H1 (cell line): ENCODE data around the gene OR52K2. TPM values are rescaled to one million over a fixed set of nuclear protein-coding genes. Genes with fewer than 3 reads are reported as not detected.

ENCODE experiments used
- CTCF ChIA-PET: fragments of 300-600 bp; sonication (Branson Sonifier 250); formaldehyde crosslinking; loops from one replicate; lab custom pipeline; 2021; ENCODE audit not compliant: partially characterized antibody; lab: Charles Lee
- POLR2A ChIA-PET: fragments of 300-600 bp; sonication (Branson Sonifier 250); formaldehyde crosslinking; loops from one replicate; lab custom pipeline; 2021; ENCODE audit warnings: inconsistent platforms; ENCODE audit not compliant: partially characterized antibody; lab: Charles Lee
- DNase-seq, 2 experiments: peaks; one replicate each; pipeline versions ENCODE4 v3.0.0 to v3.0.0-alpha.2; 2010 to 2022; ENCODE audit warnings: low spot score in 2 of 2, low read depth in 1 of 2, mixed read lengths in 1 of 2
- FAIRE-seq: peaks from 2 replicates; lab custom pipeline; 2011; peaks lifted over from hg19 to GRCh38; lab: Jason Lieb, UNC
- H2AFZ ChIP-seq: 2 replicates; pipeline ENCODE4 v1.8.1; 2012; ENCODE audit warnings: low read length, inconsistent platforms
- H2AK5ac ChIP-seq: 2 replicates; pipeline ENCODE4 v1.6.1; 2013; ENCODE audit warnings: low read depth, low read length
- H2BK120ac ChIP-seq: replicated peaks from 2 replicates; pipeline ENCODE3; 2013; ENCODE audit warnings: low read depth, low read length, inconsistent platforms
- H2BK12ac ChIP-seq: 2 replicates; pipeline ENCODE4 v1.6.1; 2013; ENCODE audit warnings: low read depth, low read length
- H2BK15ac ChIP-seq: 2 replicates; pipeline ENCODE4 v1.6.1; 2013; ENCODE audit warnings: low read length
- H2BK20ac ChIP-seq: 2 replicates; pipeline ENCODE4 v1.6.1; 2013; ENCODE audit warnings: low read length
- H2BK5ac ChIP-seq: 2 replicates; pipeline ENCODE4 v1.6.1; 2013; ENCODE audit warnings: low read depth, low read length
- H3K14ac ChIP-seq: 2 replicates; pipeline ENCODE4 v1.6.1; 2013; ENCODE audit warnings: inconsistent platforms; ENCODE audit not compliant: insufficient read length
- H3K18ac ChIP-seq: 2 replicates; pipeline ENCODE4 v1.6.1; 2013; ENCODE audit warnings: low read length; ENCODE audit errors: extremely low read depth
- H3K23ac ChIP-seq: 2 replicates; pipeline ENCODE4 v1.6.1; 2013; ENCODE audit warnings: inconsistent platforms; ENCODE audit not compliant: insufficient read length
- H3K23me2 ChIP-seq: 2 replicates; pipeline ENCODE4 v1.6.1; 2013; ENCODE audit warnings: low read depth, low read length
- H3K27ac ChIP-seq: 2 replicates; pipeline ENCODE4 v1.6.1; 2011; ENCODE audit warnings: low read depth, low read length, inconsistent platforms
- H3K27me3 ChIP-seq, 4 experiments: replicated peaks in 1 of 4; 1 replicate in 1 of 4; 2 replicates in 3 of 4; pipeline versions ENCODE4 v1.6.1 to v1.8.1; 2011 to 2013; ENCODE audit warnings: low read length in 3 of 4, mild to moderate bottlenecking in 3 of 4, inconsistent platforms in 2 of 4, mixed read lengths in 2 of 4, moderate library complexity in 1 of 4; ENCODE audit not compliant: control insufficient read depth in 3 of 4, insufficient read depth in 3 of 4; ENCODE audit errors: extremely low read depth in 1 of 4
- H3K36me3 ChIP-seq, 4 experiments: 2 replicates each; pipeline versions ENCODE4 v1.6.1 to v1.8.1; 2011 to 2013; ENCODE audit warnings: mild to moderate bottlenecking in 4 of 4, low read length in 3 of 4, moderate library complexity in 2 of 4, control low read depth in 1 of 4, inconsistent platforms in 1 of 4; ENCODE audit not compliant: insufficient read depth in 4 of 4, control insufficient read depth in 2 of 4
- H3K4ac ChIP-seq: replicated peaks from 2 replicates; pipeline ENCODE3; 2013; ENCODE audit warnings: low read length, low read depth, mixed read lengths, inconsistent platforms; ENCODE audit not compliant: insufficient read length
- H3K4me1 ChIP-seq, 4 experiments: replicated peaks in 1 of 4; 1 replicate in 1 of 4; 2 replicates in 3 of 4; pipeline versions ENCODE4 v1.6.1 to v1.8.1; 2011 to 2013; ENCODE audit warnings: low read length in 3 of 4, inconsistent platforms in 2 of 4, mixed read lengths in 1 of 4; ENCODE audit not compliant: insufficient read depth in 4 of 4, control insufficient read depth in 3 of 4
- H3K4me2 ChIP-seq, 2 experiments: 2 replicates each; pipeline versions ENCODE4 v1.6.1 to v1.8.1; 2011 to 2013; ENCODE audit warnings: low read depth in 2 of 2, low read length in 2 of 2, control low read depth in 1 of 2, inconsistent platforms in 1 of 2, mild to moderate bottlenecking in 1 of 2; ENCODE audit not compliant: insufficient read depth in 1 of 2
- H3K4me3 ChIP-seq, 4 experiments: fragments of 200-600, 300-600 bp in 1 of 4; sonication (generic), shearing (Covaris generic), sonication (Bioruptor Twin) in 1 of 4; 2 replicates each; pipeline versions ENCODE4 v1.5.1 to v1.8.1; 2011 to 2016; ENCODE audit warnings: low read length in 4 of 4, low read depth in 3 of 4, control low read depth in 2 of 4, inconsistent platforms in 2 of 4, mild to moderate bottlenecking in 2 of 4, mixed read lengths in 1 of 4, moderate library complexity in 1 of 4; ENCODE audit not compliant: insufficient read depth in 2 of 4; ENCODE audit errors: extremely low read depth in 1 of 4
- H3K56ac ChIP-seq: replicated peaks from 2 replicates; pipeline ENCODE3; 2013; ENCODE audit warnings: low read depth, mild to moderate bottlenecking, mixed read lengths, low read length, inconsistent platforms; ENCODE audit not compliant: insufficient read length
- H3K79me1 ChIP-seq: 2 replicates; pipeline ENCODE4 v1.6.1; 2013; ENCODE audit warnings: low read depth, low read length, control low read depth
- H3K79me2 ChIP-seq, 2 experiments: 2 replicates each; pipeline versions ENCODE4 v1.6.1 to v1.8.1; 2012 to 2013; ENCODE audit warnings: low read length in 2 of 2, mild to moderate bottlenecking in 2 of 2, inconsistent platforms in 1 of 2; ENCODE audit not compliant: insufficient read depth in 2 of 2, control insufficient read depth in 1 of 2
- H3K9ac ChIP-seq, 4 experiments: replicated peaks in 1 of 4; 1 replicate in 1 of 4; 2 replicates in 3 of 4; pipeline versions ENCODE4 v1.6.1 to v1.8.1; 2011 to 2013; ENCODE audit warnings: low read depth in 3 of 4, low read length in 3 of 4, control low read depth in 2 of 4, mild to moderate bottlenecking in 2 of 4, moderate library complexity in 2 of 4, inconsistent platforms in 1 of 4; ENCODE audit errors: extremely low read depth in 1 of 4
- H3K9me3 ChIP-seq, 2 experiments: 2 replicates each; pipeline versions ENCODE4 v1.6.1 to v1.8.1; 2012 to 2013; ENCODE audit warnings: mild to moderate bottlenecking in 2 of 2, moderate library complexity in 2 of 2, control low read depth in 1 of 2, inconsistent platforms in 1 of 2, low read depth in 1 of 2, low read length in 1 of 2, mixed read lengths in 1 of 2; ENCODE audit not compliant: insufficient read depth in 2 of 2
- H4K20me1 ChIP-seq, 2 experiments: replicated peaks in 1 of 2; 2 replicates each; pipeline versions ENCODE3 to v1.8.1; 2011 to 2013; ENCODE audit warnings: inconsistent platforms in 2 of 2, low read length in 2 of 2, mild to moderate bottlenecking in 1 of 2; ENCODE audit not compliant: insufficient read depth in 2 of 2, control insufficient read depth in 1 of 2
- H4K5ac ChIP-seq: 2 replicates; pipeline ENCODE4 v1.6.1; 2013; ENCODE audit warnings: low read length, low read depth, mixed read lengths, inconsistent platforms; ENCODE audit not compliant: insufficient read length
- H4K8ac ChIP-seq: 2 replicates; pipeline ENCODE4 v1.8.0; 2013; ENCODE audit warnings: mild to moderate bottlenecking, moderate library complexity, low read length, inconsistent platforms; ENCODE audit not compliant: insufficient read depth; ENCODE audit errors: extremely low read depth
- H4K91ac ChIP-seq: replicated peaks from 2 replicates; pipeline ENCODE3; 2013; ENCODE audit warnings: low read length, mixed read lengths, inconsistent platforms; ENCODE audit not compliant: insufficient read length
- BCL11A ChIP-seq, 2 experiments: IDR thresholded peaks; one replicate each; pipeline ENCODE4 v1.6.1; 2011; ENCODE audit warnings: low read depth in 2 of 2, low read length in 2 of 2, mild to moderate bottlenecking in 2 of 2
- EP300 ChIP-seq, 2 experiments: IDR thresholded peaks; 1 replicate in 1 of 2; 2 replicates in 1 of 2; pipeline ENCODE4 v1.6.1; 2011 to 2012; ENCODE audit warnings: low read depth in 2 of 2, low read length in 2 of 2, mild to moderate bottlenecking in 2 of 2, borderline replicate concordance in 1 of 2, inconsistent platforms in 1 of 2, moderate library complexity in 1 of 2
- GTF2F1 ChIP-seq: IDR thresholded peaks from 2 replicates; pipeline ENCODE4 v1.6.1; 2012; ENCODE audit warnings: low read depth, low read length, improper control_type of control experiment, borderline replicate concordance
- HDAC6 ChIP-seq: IDR thresholded peaks from one replicate; pipeline ENCODE4 v1.7.1; 2012; ENCODE audit warnings: low read depth, mild to moderate bottlenecking, inconsistent platforms, low read length, moderate library complexity
- KDM5A ChIP-seq: fragments of 200-600 bp; IDR thresholded peaks from 2 replicates; pipeline ENCODE4 v1.7.1; 2012; ENCODE audit warnings: mild to moderate bottlenecking, low read length, inconsistent platforms, mixed read lengths
- POU5F1 ChIP-seq: IDR thresholded peaks from 2 replicates; pipeline ENCODE4 v1.6.1; 2011; ENCODE audit warnings: low read depth, mild to moderate bottlenecking, low read length, moderate library complexity
- RAD21 ChIP-seq, 2 experiments: IDR thresholded peaks in 1 of 2; conservative IDR thresholded peaks in 1 of 2; 2 replicates each; pipeline ENCODE4 v1.6.1; 2011; ENCODE audit warnings: low read depth in 2 of 2, low read length in 2 of 2, improper control_type of control experiment in 1 of 2, inconsistent platforms in 1 of 2, mild to moderate bottlenecking in 1 of 2, moderate library complexity in 1 of 2
- RBBP5 ChIP-seq: IDR thresholded peaks from 2 replicates; pipeline ENCODE4 v1.7.1; 2012; ENCODE audit warnings: low read depth, mild to moderate bottlenecking, inconsistent platforms, low read length, moderate library complexity, borderline replicate concordance
- SAP30 ChIP-seq: fragments of 300-600 bp; sonication (generic); IDR thresholded peaks from 2 replicates; pipeline ENCODE4 v1.7.1; 2012; ENCODE audit warnings: low read length, moderate library complexity, mild to moderate bottlenecking, inconsistent platforms; ENCODE audit not compliant: insufficient read depth, insufficient replicate concordance
- SP4 ChIP-seq: IDR thresholded peaks from 2 replicates; pipeline ENCODE4 v1.6.1; 2012; ENCODE audit warnings: low read length, inconsistent platforms
- TAF1 ChIP-seq: IDR thresholded peaks from 2 replicates; pipeline ENCODE4 v1.6.1; 2011; ENCODE audit warnings: mild to moderate bottlenecking, low read depth, low read length
- TBP ChIP-seq: IDR thresholded peaks from 2 replicates; pipeline ENCODE4 v1.6.1; 2011; ENCODE audit warnings: low read depth, low read length, improper control_type of control experiment
- TCF12 ChIP-seq: IDR thresholded peaks from 2 replicates; pipeline ENCODE4 v1.6.1; 2011; ENCODE audit warnings: low read depth, mild to moderate bottlenecking, low read length
- polyA plus RNA-seq, 7 experiments: library from polyadenylated mRNA; depleted of rRNA in 3 of 7; stranded (reverse) in 5 of 7; unstranded in 2 of 7; fragments of >200 nt in 5 of 7; fragments of 200-250 nt in 2 of 7; gene quantifications; 1 replicate in 5 of 7; 2 replicates in 1 of 7; 4 replicates in 1 of 7; pipeline versions ENCODE4 v1.2.1 to v1.2.3, GENCODE V29; 2011 to 2013; ENCODE audit warnings: missing spikeins in 2 of 7, mixed read lengths in 2 of 7
- total RNA-seq: library from RNA; stranded (reverse); fragmentation: NEBNext Ultra II Directional; extraction: Animal tissue kit (Norgen Biotek cat#: 25700); gene quantifications from 2 replicates; pipeline ENCODE4 v1.2.1, GENCODE V29; 2021
- TF ChIP-seq, protein P1 (sequence below): IDR thresholded peaks from 2 replicates; pipeline ENCODE4 v1.6.1; 2011; ENCODE audit warnings: low read length, improper control_type of control experiment

OR52K2 gene
- total and polyA plus RNA-seq, 2 of the 8 experiments (the other 6 are each of a cell fraction or from before 2014, with no cell fraction given), result not detected

DNA sequence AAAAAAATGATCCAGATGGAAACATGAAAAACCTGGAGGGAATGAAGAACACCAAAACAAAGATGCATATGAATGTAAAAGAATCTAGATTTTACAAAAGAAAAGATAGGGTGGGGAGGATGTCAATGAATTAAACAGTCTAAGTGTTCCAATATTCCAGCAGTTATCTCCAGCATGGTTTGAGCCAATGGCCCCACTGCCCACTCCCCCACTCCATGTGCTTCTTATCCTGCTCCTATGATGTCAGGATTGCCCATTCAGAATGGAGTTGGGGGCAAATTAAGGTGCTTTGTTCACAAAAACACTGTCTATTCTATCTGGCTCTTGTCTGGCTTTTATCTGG is 32.1 kb downstream of the OR52K2 start:
- ChIA-PET CTCF (no interaction called here), POLR2A (no interaction called here)
- Histone ChIP-seq H2AK5ac (no peak overlapping the region), H2AFZ (no peak overlapping the region), H2BK15ac (no peak overlapping the region), H3K4me2 (no peak overlapping the region), H3K4me1 (no peaks in the 10 kb centered on the region), H4K8ac (no peak overlapping the region), H3K79me1 (no peaks in the 10 kb centered on the region), H3K27ac (no peak overlapping the region), H4K91ac (no peak overlapping the region), H2BK12ac (no peak overlapping the region; the same call in 1 of the 2 replicates), H2BK120ac (no peak overlapping the region), H3K23me2 (no peaks in the 10 kb centered on the region; the same call in 1 of the 2 replicates), H3K14ac (no peak overlapping the region), H3K4me3 (no peak overlapping the region), H4K20me1 (no peaks in the 10 kb centered on the region), H2BK20ac (0 out of 2 replicates have a peak overlapping the region, but pooled peaks have one; percentile 13), H3K27me3 (no peaks in the 10 kb centered on the region), H3K36me3 (no peaks in the 10 kb centered on the region), H3K9ac (no peak overlapping the region), H3K4ac (no peak overlapping the region), H2BK5ac (no peak overlapping the region), H4K5ac (no peak overlapping the region), H3K18ac (no peak overlapping the region), H3K79me2 (no peaks in the 10 kb centered on the region), H3K9me3 (no peaks in the 10 kb centered on the region), H3K56ac (no peak overlapping the region), H3K23ac (no peak overlapping the region)
- FAIRE-seq (no peak), DNase-seq (no peak)
- TF ChIP-seq TAF1 (no peak), TCF12 (no peak), BCL11A (IDR thresholded peaks at IDR 0.05; ENCODE audit: low read depth in 2 of 2, low read length in 2 of 2) (no peak), TBP (no peak), HDAC6 (no peak), RAD21 (IDR thresholded peaks at IDR 0.05 in 1 of 2, conservative IDR thresholded peaks at IDR 0.05 in 1 of 2; ENCODE audit: low read depth in 2 of 2, low read length in 2 of 2) (no peak), EP300 (IDR thresholded peaks at IDR 0.05; ENCODE audit: borderline replicate concordance in 1 of 2, low read depth in 2 of 2, low read length in 2 of 2) (no peak), SAP30 (no peak), GTF2F1 (no peak), POU5F1 (no peak), RBBP5 (no peak), KDM5A (no peak), SP4 (no peak)
- TF ChIP-seq, protein P1, sequence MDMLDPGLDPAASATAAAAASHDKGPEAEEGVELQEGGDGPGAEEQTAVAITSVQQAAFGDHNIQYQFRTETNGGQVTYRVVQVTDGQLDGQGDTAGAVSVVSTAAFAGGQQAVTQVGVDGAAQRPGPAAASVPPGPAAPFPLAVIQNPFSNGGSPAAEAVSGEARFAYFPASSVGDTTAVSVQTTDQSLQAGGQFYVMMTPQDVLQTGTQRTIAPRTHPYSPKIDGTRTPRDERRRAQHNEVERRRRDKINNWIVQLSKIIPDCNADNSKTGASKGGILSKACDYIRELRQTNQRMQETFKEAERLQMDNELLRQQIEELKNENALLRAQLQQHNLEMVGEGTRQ, result no peak
